NCI-H1930 (cell line): ENCODE data around the gene ATF7.

Source experiments
- DNase-seq, 2 experiments: peaks; one replicate each; lab custom pipeline; 2025; lab: John Stamatoyannopoulos, UW

The ATF7 gene

GRCh38 chr12:53459097-53459496, 167.1 kb downstream of the ATF7 start:
- DNase-seq, result no peak
